Measurements from ENCODE around the gene ABCD4.

ABCD4 gene

DNA sequence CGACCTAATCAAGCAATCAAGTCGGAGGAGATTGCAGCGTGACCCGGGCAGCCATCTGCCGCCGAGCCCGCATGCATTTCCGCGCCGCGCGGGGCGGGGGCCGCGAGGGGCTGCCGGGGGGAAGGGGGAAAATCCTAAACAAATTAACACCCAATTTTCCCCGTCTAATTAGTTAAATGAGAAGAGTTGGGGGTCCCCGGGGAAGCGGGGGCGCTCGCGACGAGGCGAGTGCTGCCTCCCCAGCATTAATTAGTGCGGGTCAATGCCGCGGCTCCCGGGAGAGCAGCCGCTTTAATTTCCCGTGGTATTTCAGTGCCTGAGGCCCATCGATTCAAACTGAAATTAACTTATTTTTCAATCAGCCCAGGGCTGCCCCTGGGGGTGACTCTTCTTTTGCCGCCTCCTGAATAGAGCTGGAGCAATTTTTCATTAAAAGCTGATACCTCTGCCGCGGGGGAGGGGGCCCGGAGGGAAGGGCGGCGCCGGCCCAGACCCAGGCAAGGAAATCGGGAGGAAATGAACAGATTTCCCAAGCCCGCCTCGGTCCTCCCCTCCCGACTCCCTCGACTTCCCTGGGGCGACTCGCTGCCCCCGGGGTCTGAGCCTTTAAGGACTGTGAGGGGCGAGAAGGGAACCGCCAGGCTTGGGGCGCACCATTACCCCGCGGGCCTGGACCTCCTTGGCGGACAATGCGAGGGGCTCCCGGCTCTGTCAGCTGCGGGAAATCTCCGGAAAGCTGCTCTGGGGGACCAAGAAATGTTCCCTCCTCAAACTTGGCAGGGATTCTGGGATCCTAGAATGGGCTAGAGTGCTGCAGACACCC lies 44.6 kb downstream of the ABCD4 start:
- FAIRE-seq, result no peak

DNA sequence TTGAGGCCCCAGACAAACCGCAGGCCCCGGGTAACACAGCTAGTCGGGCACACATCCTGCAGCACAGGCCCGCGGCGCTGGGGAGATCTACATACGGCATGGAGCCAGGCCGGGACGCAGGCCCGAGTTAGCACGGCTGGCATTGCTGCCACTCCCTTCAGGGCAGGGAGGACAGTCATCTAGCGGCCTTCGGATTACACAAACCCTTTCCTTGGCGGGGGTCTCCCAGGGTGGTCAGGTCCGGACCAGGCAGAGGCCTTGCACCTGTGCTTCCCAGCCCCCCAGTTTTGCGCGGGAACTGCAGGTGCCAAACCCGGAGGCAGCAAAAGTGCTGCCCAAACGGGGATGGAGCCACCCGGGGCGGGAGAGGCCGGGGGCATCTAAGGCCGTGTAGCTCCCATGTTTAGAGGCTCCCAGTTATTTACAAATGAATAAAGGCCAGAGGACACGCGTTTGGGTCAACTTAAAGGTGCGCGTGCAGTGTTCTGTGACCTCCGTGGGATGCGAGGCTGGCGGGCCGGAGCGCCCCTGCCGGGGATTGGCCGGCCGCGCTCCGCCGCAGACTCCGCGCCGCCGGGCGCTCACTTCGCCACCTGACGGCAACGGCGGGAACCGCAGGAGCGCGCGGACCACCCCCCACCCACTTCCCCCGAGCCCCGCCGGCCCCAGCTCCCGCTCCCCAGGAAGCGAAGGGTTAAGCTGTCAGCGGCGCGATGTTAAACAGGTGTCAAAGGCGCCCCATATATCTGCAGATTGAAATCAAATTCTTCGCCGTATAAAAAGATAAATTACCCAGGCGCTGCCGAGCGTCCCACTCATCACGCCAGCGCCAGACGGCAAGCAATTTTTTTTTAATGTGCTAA lies 45.4 kb downstream of the ABCD4 start:
- no peak for FAIRE-seq

DNA sequence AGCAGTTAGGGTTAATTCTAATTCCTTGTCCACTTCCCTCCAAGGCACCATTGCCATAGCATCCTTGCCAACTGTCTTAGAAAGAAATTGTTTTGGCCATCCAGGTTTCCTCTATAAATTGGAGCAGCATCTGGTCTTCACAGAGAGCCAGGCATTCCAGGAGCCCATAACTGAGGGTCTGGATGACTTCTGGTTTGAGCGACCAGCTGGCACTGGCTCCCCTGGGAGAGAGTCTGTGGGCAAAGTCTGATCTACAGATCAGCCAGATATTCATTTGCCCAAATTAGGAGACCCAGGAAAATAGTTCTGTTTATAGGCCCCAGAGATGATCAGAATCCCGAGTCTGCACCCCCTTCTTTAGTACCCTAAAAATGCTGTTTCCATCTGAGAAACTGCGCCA lies 47.5 kb downstream of the ABCD4 start:
- no peak for FAIRE-seq

DNA sequence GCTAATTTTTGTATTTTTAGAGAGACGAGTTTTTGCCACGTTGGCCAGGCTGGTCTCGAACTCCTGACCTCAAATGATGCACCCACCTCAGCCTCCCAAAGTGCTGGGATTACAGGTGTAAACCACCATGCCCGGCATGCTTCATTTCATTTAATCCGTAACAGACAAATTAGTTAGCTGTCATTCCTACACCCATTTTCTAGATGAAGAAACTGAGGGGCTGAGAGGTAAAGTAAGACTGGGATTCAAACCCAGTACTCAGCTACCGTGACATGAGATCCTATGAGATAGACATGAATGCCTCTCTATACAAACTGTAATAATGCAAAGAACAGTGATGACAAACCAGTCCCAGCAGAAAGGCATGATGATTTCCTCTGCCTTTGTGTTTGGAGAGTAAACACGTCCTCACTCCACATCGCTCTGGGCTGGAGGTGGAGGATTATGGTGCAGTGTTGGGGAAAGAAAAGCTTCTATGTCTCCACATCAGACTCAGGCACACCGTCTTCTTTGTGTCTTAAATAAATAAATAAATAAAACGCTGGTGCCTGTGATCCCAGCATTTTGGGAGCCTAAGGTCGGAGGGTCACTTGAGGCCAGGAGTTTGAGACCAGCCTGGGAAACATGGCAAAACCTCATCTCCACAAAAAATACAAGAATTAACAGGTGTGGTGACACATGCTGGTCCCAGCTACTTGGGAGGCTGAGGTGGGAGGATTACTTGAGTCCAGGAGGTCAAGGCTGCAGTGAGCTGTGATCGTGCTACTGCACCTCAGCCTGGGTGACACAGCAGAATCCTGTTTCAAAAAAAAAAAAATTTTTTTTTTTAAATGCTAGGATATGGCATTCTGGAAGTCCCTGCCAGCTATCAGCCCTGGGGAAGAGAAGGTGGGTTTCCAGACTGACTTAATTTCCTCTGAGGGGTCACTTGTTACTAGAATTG lies 53.0 kb downstream of the ABCD4 start:
- FAIRE-seq, result no peak

DNA sequence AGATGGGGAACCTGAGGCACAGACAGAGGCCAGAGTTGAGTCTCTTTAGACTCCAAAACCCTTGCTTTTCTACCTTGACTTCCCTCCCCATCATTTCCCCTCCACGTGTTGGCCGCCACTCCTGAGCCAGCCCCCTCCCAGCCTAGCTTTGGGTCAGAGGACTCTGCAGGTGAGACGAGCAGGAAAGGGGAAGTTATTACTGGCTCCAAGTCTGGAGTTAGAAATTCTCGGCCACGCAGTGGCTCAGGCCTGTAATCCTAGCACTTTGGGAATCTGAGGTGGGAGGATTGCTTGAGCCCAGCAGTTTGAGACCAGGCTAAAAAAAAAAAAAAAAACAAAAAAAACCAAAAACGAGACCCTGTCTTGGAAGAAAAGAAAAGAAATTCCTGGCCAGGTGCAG lies 54.7 kb downstream of the ABCD4 start:
- no peak for FAIRE-seq

DNA sequence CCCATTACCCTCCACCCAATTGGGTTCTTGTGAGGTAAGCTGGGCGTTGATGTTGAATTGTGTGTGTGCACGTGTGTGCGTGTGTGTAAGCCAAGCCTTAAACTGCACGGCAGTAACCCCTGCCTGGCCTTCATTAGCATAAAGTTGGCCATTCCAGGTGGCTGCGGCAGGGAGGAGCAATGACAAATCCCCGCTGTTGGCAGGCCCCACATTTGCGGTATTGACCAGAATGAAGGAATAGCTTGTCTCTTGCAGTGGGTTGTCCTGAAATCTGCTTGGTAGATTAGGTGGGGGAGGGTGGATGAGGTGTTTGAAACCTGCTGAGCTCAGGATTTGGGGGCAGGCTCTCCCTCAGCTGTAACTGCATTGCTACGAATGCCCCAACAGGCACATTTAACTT lies 56.2 kb downstream of the ABCD4 start:
- FAIRE-seq, result no peak

DNA sequence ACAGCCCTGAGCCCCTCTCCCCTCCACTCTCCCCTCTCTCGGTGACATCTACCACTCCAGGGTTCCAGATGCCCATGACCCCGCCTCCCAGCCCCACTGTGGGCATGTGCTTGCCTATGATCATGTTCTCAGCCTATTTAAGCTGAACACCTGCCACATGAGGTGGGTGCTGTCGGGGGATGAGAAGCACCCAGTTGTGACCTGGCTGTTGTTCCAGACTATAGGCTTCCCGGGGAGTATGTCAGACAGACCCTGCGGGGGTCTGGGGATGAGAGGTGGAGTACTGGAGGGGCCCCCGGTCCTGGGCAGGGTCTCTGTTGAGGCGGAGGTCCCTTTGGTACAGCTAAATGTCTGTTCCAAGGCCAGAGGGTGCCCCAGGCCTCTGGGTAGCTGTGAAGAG lies 57.4 kb downstream of the ABCD4 start:
- FAIRE-seq, result no peak

DNA sequence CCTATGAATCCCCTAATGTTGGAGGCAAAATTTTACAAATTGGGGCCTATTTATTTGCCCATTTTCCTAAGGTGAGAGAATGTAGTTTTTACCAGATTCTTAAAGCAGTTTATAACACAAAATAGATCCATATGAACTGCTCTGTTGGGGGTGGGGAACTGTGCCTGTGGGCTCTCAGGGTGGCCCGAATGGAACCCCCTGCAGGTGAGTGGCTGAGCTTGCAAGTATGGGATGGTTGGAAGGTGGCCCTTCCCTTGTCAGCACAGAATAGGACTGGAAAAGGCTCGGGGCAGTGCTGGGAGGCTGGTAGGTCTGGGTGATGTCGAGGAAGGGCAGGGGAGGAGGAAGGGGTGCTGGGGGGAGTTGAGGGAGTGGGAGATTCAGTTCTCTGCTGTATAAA lies 58.6 kb downstream of the ABCD4 start:
- FAIRE-seq, result no peak

DNA sequence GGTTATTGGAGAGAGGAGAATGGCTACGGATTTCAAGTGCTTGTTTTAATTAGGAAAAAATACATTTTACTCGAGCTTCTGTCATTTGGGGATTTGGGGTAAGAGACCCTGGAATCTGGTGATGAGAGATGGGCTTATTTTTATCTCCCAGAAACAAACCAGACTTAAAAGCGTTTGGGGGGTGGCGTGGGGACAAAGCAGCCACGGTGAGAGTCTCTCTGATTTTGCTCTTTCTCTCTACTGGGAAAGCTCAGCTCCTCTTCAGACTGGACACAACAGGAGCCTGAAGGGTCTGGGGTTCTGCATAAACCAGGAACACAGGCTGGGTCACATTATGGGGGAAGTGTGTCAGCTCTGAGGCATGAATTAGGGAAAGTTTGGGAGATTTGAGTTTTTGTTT lies 59.7 kb downstream of the ABCD4 start:
- FAIRE-seq, result no peak

DNA sequence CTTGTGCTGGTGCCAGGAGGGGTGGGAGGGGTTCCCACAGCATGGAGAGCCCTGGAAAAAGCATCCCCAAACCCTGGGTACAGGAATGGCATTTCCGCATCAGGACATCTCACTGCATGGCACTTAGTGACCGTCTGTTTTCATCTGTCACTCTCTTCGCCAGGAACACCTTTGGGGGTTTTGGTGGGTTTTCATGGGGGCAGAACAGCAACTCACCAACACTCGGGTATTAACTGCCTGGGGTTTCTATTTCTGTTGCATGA lies 60.0 kb downstream of the ABCD4 start:
- FAIRE-seq, result no peak

DNA sequence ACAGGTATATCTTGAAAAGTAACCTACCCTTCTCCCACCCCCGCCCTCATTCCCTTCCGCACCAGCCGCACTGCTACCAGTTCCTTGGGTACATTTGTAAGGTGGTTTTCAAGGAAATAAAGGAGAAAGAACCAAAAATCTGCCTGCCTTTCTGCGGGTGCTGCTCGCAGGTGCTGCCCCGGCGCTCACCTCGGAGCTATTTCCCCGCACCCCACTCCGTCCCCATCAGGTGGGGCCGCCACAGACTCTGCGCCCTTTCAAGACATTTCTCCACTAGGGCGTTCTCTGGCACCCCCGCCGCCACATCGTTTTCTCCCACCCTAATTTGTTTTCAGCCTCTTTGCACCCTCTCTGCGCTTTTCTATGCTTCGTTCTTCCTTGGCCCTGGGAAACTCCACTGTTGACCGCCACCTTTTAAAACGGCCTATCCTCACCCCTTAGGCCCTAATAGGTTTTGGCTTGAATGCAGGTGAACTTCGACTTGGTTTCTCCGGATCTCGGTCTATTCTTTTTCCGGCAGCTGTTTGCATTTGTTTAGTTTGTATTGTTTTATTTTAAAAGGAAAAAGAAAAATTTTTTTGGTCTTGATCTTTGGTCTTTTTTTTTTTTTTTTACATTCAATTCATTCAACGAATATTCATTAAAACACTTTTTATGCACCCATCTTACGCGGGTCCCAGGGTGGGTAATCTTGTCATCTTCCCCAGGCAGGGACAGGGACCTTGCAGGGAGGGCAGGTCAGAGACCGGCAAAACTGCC lies 60.5 kb downstream of the ABCD4 start:
- no peak for FAIRE-seq

DNA sequence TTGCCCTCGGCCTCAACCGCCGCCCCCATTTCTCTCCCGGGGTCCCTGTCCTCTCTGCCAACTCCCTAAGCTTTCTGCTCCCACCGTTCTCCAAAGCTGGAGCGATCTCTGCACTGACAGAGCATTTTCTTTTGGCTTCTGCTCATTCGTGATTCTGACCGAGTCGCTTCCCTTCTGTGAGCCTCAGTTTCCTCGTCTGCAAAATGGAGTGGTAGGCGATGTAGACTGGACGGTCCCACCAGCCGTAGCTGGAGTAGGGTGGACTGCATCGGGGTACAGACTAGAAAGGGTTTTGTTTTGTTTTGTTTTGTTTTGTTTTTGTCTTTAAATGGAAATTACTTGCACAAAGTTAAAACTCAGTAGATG lies 61.1 kb downstream of the ABCD4 start:
- no peak for FAIRE-seq

DNA sequence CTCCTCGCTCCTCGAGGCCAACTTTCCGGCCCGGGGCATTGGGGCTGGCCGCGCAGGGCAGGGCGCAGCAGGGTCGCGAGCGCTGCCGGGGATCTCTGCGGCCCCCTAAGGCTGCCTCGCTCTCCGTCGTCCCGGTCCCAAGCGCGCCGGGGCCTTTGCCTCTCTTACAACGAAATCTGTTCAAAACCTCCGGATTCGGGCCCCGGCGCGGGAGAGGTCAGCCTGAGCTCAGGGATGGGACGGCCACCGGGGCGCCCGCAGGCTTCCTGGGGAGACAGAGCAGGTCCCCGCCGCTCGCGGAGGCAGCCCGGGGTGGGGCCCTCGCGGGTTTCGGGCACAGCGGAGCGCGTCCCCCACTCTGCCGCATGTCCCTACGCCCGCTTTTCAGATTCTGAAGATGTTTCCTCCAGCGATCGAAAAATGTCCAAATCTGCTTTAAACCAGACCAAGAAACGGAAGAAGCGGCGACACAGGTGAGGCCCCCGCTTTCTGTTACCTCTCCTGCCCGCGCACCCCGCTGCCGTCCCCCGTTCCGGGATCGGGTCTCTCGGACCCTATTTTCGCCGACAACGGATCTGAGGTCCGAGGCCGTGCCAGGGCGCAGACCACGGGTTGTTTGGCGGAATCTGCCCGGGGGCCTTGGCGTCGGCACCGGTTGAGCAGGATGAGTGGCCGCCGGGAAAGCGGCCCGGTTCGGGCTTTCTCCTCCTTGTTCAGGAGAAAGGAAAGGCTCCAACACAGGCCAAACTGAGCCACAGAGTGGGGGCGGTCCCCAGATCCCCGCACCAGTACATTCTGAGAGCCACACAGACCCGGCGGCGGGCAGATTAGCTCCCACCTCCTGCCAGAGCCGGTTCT lies 61.7 kb downstream of the ABCD4 start:
- FAIRE-seq, result no peak

DNA sequence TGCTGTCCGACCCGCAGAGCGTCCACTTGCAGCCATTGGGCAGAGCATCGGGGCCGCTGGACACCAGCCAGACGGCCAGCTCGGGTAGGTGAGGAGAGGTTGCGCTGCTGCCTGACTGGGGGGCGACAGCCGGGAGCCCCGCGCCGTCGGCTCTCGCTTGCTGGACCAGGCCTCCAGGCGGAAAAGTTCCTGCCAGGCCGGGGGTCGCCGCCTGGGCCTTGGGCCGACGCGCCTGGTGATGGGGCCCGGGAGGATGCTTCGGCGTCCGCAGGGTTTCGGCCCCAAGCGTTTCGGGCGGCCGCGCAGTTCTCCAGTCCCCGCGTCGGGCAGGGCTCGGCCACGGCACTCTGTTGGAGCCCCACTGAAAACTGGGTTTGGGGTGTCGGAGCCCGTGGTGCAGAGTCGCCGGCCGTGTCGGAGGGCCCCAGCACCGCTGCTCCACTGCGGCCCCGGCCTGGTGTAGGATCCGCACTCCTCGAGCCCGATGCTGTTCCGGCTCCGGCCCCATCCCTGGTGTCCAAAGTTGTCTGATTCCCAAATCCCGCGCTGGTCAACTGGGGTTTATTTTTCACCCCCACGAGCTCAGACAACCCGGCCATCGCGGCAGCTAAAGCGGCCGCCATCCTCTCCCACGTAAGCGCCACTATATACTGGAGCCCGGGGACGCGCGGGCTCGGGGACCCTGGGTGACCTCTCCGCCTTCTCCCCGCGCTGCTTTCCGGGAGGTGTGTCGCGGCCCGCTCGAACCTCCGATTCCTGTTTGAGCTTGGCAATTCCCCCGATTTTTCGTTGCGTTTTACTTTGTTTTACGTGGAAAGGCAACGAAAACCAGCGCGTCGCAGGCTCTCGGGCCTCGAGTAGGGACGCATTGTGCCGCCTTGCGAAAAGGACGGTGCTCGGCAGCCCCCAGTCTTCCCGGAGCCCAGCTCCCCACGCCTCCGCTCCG lies 62.6 kb downstream of the ABCD4 start:
- FAIRE-seq, result no peak

DNA sequence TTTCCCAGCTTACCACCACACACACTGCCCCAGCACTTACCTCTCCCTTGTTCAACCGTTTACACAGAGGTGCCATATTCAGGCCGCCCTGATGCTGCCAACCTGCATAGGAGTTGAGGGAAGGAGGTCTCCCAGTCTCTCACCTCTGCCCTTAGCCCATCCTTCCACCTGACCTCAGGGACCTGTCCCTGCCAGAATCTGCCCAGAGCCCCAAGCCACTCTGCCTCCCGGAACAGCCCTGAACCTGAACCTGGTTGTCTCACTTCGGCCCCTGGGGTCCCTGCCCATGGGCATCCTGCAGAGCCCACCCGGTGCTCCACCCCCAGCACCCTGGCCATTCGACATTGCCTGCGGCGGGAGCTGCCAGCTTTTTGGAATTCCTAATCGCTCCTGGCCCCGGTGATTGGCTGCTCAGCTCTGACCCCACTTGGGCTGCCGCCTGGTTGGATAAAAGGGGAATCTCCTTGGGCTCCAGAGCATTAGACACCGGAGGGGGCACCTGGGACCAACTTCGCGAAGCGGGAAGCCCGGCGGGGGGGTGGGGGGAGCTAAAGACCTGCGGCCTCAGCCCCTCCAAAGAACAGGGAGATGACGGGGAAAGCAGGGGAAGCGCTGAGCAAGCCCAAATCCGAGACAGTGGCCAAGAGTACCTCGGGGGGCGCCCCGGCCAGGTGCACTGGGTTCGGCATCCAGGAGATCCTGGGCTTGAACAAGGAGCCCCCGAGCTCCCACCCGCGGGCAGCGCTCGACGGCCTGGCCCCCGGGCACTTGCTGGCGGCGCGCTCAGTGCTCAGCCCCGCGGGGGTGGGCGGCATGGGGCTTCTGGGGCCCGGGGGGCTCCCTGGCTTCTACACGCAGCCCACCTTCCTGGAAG lies 63.5 kb downstream of the ABCD4 start, which contains the start of gene VSX2:
Gene VSX2, plus strand, starts transcription at position 476 of the 874 bp plus-strand sequence. Its CDS starts 113 bp downstream, at position 589.
- no peak for FAIRE-seq

DNA sequence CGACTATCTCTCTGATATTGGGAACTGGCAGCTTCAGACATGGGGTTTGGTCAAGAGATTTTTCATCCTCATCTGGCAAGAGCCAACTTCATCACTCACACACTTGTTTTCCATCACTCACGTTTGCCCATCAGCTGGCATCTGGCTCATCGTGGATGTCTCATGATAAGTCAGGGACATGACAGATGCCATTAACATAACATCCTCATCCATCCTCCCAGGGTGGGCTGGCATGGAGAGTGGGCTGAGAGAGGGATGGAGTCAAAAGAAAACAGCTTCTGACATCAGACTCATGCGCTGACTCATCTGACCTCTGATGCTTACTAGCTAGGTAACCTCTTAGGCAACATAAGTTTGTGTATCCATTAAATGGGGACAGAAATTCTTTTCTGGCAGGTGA lies 65.3 kb downstream of the ABCD4 start:
- FAIRE-seq, result no peak
